Brain microvascular endothelial cell (primary cell): ENCODE data around the gene ITGA2B.

Experiments
- DNase-seq: peaks from one replicate; pipeline ENCODE4 v3.0.0-alpha.2; 2020
- H3K27ac ChIP-seq: fragments of 250-450 bp; sonication (Bioruptor Pico); 2 replicates; pipeline ENCODE4 v1.5.1; 2020; ENCODE audit warnings: mild to moderate bottlenecking, moderate library complexity
- H3K27me3 ChIP-seq: fragments of 250-450 bp; sonication (Bioruptor Pico); replicated peaks from 2 replicates; pipeline ENCODE4 v1.5.1; 2020; ENCODE audit warnings: mild to moderate bottlenecking
- H3K36me3 ChIP-seq: fragments of 250-450 bp; sonication (Bioruptor Pico); replicated peaks from 2 replicates; pipeline ENCODE4 v1.5.1; 2020; ENCODE audit warnings: mild to moderate bottlenecking
- H3K4me3 ChIP-seq: 2 replicates; pipeline ENCODE4 v1.5.1; 2011; ENCODE audit warnings: low read depth, mild to moderate bottlenecking, control low read depth, low read length, moderate library complexity
- in situ Hi-C: cut with HindIII; loops from 2 replicates; pipeline ENCODE4 v1.10.0; 2017; ENCODE audit warnings: low sequenced_read_pairs, low pct_ligation_motif_present
- TF ChIP-seq, protein P1 (sequence below): IDR thresholded peaks from 2 replicates; pipeline ENCODE4 v1.5.1; 2011; ENCODE audit warnings: low read depth, mild to moderate bottlenecking, moderate library complexity, low read length, control low read depth, inconsistent platforms; ENCODE audit errors: missing control alignments

The ITGA2B gene

DNA sequence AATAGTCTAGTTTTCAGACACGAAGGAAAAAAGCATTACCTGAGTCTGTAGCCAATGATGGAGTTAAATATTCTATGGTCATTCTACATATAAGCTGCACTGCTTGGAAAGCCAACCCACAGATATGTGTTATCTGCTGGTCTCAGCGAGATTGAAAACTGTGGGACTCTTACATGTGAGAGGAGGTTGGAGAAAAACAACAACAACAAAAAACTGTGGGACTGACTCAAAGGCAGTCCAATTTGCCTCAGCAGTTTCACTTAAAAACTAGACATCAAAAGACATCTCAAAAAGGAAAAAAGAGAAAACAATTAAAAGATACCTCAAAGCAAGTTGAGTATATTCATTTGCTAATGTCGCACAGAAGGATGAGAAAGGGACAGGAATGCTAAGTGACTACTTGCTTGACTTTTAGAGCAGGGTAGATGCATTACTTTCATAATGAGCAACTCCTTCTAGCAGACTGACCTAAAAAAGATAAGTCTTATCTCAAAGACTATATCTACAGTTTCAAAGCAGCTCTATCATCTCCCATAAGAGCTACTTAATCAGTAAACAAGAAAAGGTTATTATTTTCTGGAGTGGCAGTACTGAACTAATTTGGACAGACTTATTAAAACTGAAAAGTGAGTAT, 35.5 kb upstream of the ITGA2B start:
- H3K36me3 ChIP-seq: peaks cover 14% of the 10 kb centered on the region
- no peak overlapping the region for H3K4me3 ChIP-seq
- in situ Hi-C loops: no loop called here
- TF ChIP-seq, protein P1, sequence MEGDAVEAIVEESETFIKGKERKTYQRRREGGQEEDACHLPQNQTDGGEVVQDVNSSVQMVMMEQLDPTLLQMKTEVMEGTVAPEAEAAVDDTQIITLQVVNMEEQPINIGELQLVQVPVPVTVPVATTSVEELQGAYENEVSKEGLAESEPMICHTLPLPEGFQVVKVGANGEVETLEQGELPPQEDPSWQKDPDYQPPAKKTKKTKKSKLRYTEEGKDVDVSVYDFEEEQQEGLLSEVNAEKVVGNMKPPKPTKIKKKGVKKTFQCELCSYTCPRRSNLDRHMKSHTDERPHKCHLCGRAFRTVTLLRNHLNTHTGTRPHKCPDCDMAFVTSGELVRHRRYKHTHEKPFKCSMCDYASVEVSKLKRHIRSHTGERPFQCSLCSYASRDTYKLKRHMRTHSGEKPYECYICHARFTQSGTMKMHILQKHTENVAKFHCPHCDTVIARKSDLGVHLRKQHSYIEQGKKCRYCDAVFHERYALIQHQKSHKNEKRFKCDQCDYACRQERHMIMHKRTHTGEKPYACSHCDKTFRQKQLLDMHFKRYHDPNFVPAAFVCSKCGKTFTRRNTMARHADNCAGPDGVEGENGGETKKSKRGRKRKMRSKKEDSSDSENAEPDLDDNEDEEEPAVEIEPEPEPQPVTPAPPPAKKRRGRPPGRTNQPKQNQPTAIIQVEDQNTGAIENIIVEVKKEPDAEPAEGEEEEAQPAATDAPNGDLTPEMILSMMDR: no peak
- H3K27me3 ChIP-seq: no peaks in the 10 kb centered on the region
- DNase-seq: no peak
- H3K27ac ChIP-seq: no peak overlapping the region

DNA sequence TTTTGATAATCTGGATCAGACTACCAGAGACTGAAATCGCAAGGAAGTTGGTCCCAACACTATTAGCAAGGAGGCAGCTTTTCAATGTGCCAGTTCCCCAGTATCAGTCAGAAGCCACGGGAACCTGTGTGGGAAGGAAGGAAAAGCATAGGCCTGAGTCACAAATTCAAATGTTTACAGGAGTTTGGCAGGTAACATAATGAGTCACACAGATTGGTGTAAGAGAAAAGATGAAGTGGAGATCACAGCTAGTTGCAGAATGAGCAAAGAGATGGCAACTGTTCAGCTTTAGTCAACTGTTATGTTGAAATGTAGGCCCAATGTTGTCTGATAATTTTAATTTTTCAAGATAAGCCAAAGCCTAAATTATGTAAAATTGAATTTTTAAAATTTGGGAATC, 28.1 kb upstream of the ITGA2B start:
- H3K4me3 ChIP-seq: no peak overlapping the region
- no peaks in the 10 kb centered on the region for H3K27me3 ChIP-seq
- in situ Hi-C loops: no loop called here
- TF ChIP-seq, protein P1: no peak
- DNase-seq: peak; percentile 7
- H3K27ac ChIP-seq: no peak overlapping the region
- H3K36me3 ChIP-seq: peaks cover 2% of the 10 kb centered on the region

DNA sequence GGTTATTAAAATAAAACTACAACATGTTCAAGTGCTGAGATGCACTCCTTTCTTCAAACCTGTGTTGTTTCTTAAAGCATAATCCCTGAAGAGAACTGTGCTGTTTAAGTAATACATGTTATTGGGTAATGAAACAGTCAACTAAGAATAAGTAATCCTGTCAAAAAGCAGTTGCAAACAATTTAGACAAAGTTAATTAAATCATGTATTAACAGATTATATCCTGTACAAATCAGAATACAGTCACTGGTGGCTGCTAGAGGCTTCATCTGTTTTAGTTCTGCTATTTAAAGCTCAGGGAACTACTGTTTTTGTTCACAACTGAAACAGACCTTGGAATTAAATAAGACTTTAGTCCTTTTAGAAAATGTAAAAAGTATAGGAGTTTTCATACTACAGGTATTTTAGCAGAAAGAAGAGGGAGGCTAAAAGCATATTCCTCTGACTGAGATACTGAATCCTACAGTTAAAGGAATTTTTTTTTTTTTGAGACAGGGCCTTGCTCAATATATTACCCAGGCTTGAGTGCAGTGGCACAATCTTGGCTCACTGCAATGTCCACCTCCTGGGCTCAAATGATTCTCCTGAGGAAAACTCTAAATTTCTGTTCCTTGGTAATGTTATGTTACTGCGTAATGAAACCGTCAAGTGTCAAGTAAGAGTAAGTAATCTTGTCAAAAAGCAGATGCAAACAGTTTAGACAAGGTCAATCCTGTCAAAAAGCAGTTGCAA, 27.3 kb upstream of the ITGA2B start:
- in situ Hi-C loops: no loop called here
- no peak for DNase-seq
- H3K27ac ChIP-seq: no peak overlapping the region

DNA sequence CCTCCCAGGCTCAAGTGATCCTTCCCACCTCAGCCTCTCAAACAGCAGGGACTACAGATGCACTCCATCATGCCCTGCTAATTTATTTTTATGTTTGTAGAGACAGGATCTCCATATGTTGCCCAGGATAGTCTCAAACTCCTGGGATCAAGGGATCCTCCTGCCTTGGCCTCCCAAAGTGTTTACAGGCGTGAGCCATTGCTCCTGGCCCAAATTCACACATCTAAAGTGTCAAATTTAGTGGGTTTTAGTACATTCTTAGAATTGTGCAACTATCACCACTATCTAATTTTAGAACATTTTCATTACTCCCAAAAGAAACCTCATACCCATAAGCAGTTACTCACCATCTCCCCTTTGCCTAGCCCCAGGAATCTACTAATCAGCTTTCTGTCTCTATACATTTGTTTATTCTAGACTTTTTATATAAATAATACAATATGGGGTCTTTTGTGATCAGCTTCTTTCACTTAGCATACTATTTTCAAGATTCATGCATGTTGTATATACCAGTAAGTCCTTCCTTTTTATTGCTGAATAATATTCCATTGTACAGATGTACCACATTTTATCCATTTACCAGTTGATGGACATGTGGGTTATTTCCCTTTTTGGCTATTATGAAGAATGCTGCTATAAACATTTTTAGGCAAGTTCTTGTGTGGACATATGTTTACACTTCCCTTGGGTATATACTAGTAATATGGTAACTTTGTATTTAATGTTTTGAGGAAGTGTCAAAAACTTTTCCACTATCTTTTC, 25.1 kb upstream of the ITGA2B start:
- Histone ChIP-seq H3K4me3 (no peak overlapping the region), H3K36me3 (no peaks in the 10 kb centered on the region), H3K27ac (no peak overlapping the region), H3K27me3 (no peaks in the 10 kb centered on the region)
- TF ChIP-seq, protein P1: no peak
- in situ Hi-C loops: no loop called here
- no peak for DNase-seq

More for the DNA sequence above, 27.3 kb upstream of the ITGA2B start:
- Histone ChIP-seq H3K36me3 (no peaks in the 10 kb centered on the region), H3K4me3 (no peak overlapping the region), H3K27me3 (no peaks in the 10 kb centered on the region)
- TF ChIP-seq, protein P1: no peak

DNA sequence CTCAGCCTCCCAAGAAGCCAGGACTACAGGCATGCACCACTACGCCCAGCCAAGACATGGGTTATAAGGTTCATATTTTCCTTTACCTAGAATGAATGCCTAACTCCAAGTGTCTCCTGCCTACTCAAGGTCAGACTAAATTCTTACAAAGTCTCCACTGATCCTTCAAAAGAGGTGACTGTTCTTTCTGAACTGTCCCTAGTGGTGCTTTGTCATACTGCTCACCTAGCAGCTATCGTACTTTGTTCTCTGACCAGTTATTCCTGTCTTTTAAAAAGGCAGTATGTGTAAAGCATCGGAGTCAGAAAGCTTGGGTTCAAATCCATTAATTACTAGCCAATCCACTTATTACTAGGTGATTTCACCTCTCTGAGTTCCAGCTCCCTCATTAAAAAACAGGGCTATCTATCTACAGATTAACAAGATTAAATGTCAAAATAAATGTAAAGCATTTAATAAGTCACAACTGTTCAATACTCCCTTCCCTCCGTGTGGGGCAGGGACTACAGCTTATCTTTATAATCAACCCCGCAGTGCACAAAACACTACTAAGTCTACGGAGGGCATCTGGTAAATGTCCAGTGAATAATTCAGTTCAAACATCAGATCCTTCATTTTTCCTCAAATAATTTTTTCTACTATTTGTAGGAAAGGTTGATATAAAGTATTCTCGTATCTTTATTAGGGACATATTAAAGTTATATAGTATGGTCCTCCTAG, 20.0 kb upstream of the ITGA2B start:
- TF ChIP-seq, protein P1: no peak
- Histone ChIP-seq H3K4me3 (no peak overlapping the region), H3K27me3 (no peaks in the 10 kb centered on the region), H3K36me3 (peaks cover 3% of the 10 kb centered on the region), H3K27ac (no peak overlapping the region)
- no peak for DNase-seq
- in situ Hi-C loops: no loop called here
